B cell (primary cell): Measurements from ENCODE around the gene SC5D. TPM values are rescaled to one million over a fixed set of nuclear protein-coding genes. Genes with fewer than 3 reads are reported as not detected.

Experiments used
- ATAC-seq: fragments of 200-7000 bp; cut with Tn5 transposase; one replicate; pipeline ENCODE4 v1.10.0; 2021; ENCODE audit warnings: low read depth, mild to moderate bottlenecking, moderate number of reproducible peaks, moderate library complexity
- CTCF ChIA-PET: fragments of 350-600 bp; sonication (Branson Sonifier 250); formaldehyde crosslinking; loops from one replicate; lab custom pipeline; 2021; ENCODE audit warnings: antibody characterized with exemption, inconsistent platforms; lab: Charles Lee
- POLR2A ChIA-PET: fragments of 350-600 bp; sonication (Branson Sonifier 250); formaldehyde crosslinking; loops from one replicate; lab custom pipeline; 2021; ENCODE audit warnings: antibody characterized with exemption; lab: Charles Lee
- DNase-seq: peaks from one replicate; pipeline ENCODE4 v3.0.0; 2013
- H2AFZ ChIP-seq: 2 replicates; pipeline ENCODE4 v1.6.1; 2012; ENCODE audit warnings: mild to moderate bottlenecking, low read depth, low read length; ENCODE audit not compliant: insufficient read depth, poor library complexity, severe bottlenecking
- H3K27ac ChIP-seq, 2 donors: 1 replicate in 1 of 2; 2 replicates in 1 of 2; pipeline ENCODE4 v1.5.1; 2012 to 2013; ENCODE audit warnings: low read length in 2 of 2, mild to moderate bottlenecking in 2 of 2, moderate library complexity in 1 of 2
- H3K27me3 ChIP-seq, 4 experiments: fragments of 200-600 bp in 1 of 4; sonication (generic) in 1 of 4; replicated peaks in 1 of 4; 1 replicate in 2 of 4; 2 replicates in 2 of 4; pipeline versions ENCODE4 v1.6.1 to v1.7.0; 2013 to 2016; ENCODE audit warnings: low read length in 3 of 4, mild to moderate bottlenecking in 2 of 4, mixed read lengths in 1 of 4, moderate library complexity in 1 of 4; ENCODE audit not compliant: insufficient read depth in 4 of 4, control insufficient read depth in 3 of 4; ENCODE audit errors: control extremely low read depth in 1 of 4
- H3K36me3 ChIP-seq, 2 experiments: replicated peaks in 1 of 2; 1 replicate in 1 of 2; 2 replicates in 1 of 2; pipeline versions ENCODE4 v1.6.1 to v1.7.1; 2013; ENCODE audit warnings: low read length in 1 of 2; ENCODE audit not compliant: insufficient read depth in 2 of 2, control insufficient read depth in 1 of 2; ENCODE audit errors: control extremely low read depth in 1 of 2, extremely low read depth in 1 of 2
- H3K4me1 ChIP-seq, 2 donors: fragments of 200-600 bp in 1 of 2; sonication (generic) in 1 of 2; 1 replicate in 1 of 2; 2 replicates in 1 of 2; pipeline versions ENCODE4 v1.5.1 to v1.6.1; 2013 to 2017; ENCODE audit warnings: low read length in 2 of 2; ENCODE audit not compliant: control insufficient read depth in 2 of 2, insufficient read depth in 2 of 2
- H3K4me2 ChIP-seq: replicated peaks from 2 replicates; pipeline ENCODE3; 2012; ENCODE audit warnings: mild to moderate bottlenecking, low read depth, low read length; ENCODE audit not compliant: poor library complexity, severe bottlenecking
- H3K4me3 ChIP-seq, 5 experiments: fragments of 200-600 bp in 1 of 5; sonication (generic) in 1 of 5; 1 replicate in 3 of 5; 2 replicates in 2 of 5; pipeline versions ENCODE4 v1.5.1 to v1.7.0; 2011 to 2016; ENCODE audit warnings: low read length in 4 of 5, mild to moderate bottlenecking in 4 of 5, low read depth in 2 of 5, control low read depth in 1 of 5, moderate library complexity in 1 of 5; ENCODE audit not compliant: insufficient read depth in 1 of 5; ENCODE audit errors: control extremely low read depth in 1 of 5, extremely low read depth in 1 of 5
- H3K79me2 ChIP-seq: fragments of 200-600 bp; sonication (generic); one replicate; pipeline ENCODE4 v1.6.0; 2016; ENCODE audit warnings: low read length; ENCODE audit not compliant: control insufficient read depth, insufficient read depth
- H3K9ac ChIP-seq: fragments of 200-600 bp; sonication (generic); 2 replicates; pipeline ENCODE4 v1.6.1; 2017; ENCODE audit warnings: mild to moderate bottlenecking, low read length, moderate library complexity
- H3K9me3 ChIP-seq, 3 donors: one replicate each; pipeline versions ENCODE4 v1.6.1 to v1.7.1; 2013; ENCODE audit warnings: low read length in 2 of 3; ENCODE audit not compliant: control insufficient read depth in 2 of 3, insufficient read depth in 1 of 3; ENCODE audit errors: control extremely low read depth in 1 of 3
- H4K20me1 ChIP-seq: 2 replicates; pipeline ENCODE4 v1.6.0; 2012; ENCODE audit warnings: mild to moderate bottlenecking, low read length; ENCODE audit not compliant: insufficient read depth, control insufficient read depth, poor library complexity, severe bottlenecking
- H3K27ac Mint-ChIP-seq: one replicate; pipeline ENCODE4 v1.8.0; 2021; ENCODE audit warnings: mixed read lengths
- H3K27me3 Mint-ChIP-seq: one replicate; pipeline ENCODE4 v1.8.0; 2021; ENCODE audit warnings: mixed read lengths
- H3K4me1 Mint-ChIP-seq: one replicate; pipeline ENCODE4 v1.8.0; 2021; ENCODE audit warnings: mixed read lengths
- H3K4me3 Mint-ChIP-seq: one replicate; pipeline ENCODE4 v1.8.0; 2021; ENCODE audit warnings: mixed read lengths
- H3K9me3 Mint-ChIP-seq: one replicate; pipeline ENCODE4 v1.8.0; 2022; ENCODE audit warnings: mixed read lengths; ENCODE audit not compliant: insufficient read depth
- CTCF ChIP-seq: fragments of 200-600 bp; IDR thresholded peaks from one replicate; pipeline ENCODE4 v1.8.0; 2022; ENCODE audit warnings: antibody characterized with exemption, mild to moderate bottlenecking
- EZH2 ChIP-seq: IDR thresholded peaks from 2 replicates; pipeline ENCODE4 v1.6.1; 2012; ENCODE audit warnings: borderline replicate concordance, low read depth, mild to moderate bottlenecking, moderate library complexity, low read length; ENCODE audit not compliant: insufficient read depth, poor library complexity, severe bottlenecking
- WGBS: methylation state at CpG from one replicate; pipeline ENCODE4 v1.1.5; 2013; ENCODE audit warnings: missing lambda C conversion rate; ENCODE audit not compliant: insufficient coverage; 5-methylcytosine and 5-hydroxymethylcytosine counted together
- intact Hi-C: fragments of 100-400 bp; cut with micrococcal nuclease; formaldehyde crosslinking; loops from one replicate; pipeline ENCODE4 v1.10.0; 2022
- polyA plus RNA-seq: library from polyadenylated mRNA; depleted of rRNA; stranded (reverse); fragments of >200 nt; gene quantifications from 2 replicates; pipeline ENCODE4 v1.2.3, GENCODE V29; 2012
- total RNA-seq, 2 donors: library from RNA; stranded (reverse); fragments of 120-200 nt in 1 of 2; gene quantifications; 1 replicate in 1 of 2; 2 replicates in 1 of 2; pipeline versions ENCODE4 v1.2.3 to v1.2.4, GENCODE V29; 2013 to 2022

Gene SC5D
- total and polyA plus RNA-seq, 2 donors (not counting 1 experiment from before 2014, with no cell fraction given): 15.2 to 54.8 TPM

GRCh38 chr11:121312483-121312882 lies 19.9 kb downstream of the SC5D start:
- CTCF ChIA-PET: interaction anchor here (0.5 to 1.3 kb wide), 2 partner anchors 86 to 279 kb away, joined by 3 to 9 read pairs; no protein-coding TSS in a partner anchor
- H2AFZ ChIP-seq: no peak overlapping the region
- intact Hi-C loops: no loop called here

More at GRCh38 chr11:121312483-121312882, 19.9 kb downstream of the SC5D start:
- H3K9me3 Mint-ChIP-seq: no peaks in the 10 kb centered on the region
- peaks cover 3 to 6% of the 10 kb centered on the region in 2 experiments for H3K36me3 ChIP-seq
- no peaks in the 10 kb centered on the region for H4K20me1 ChIP-seq
- DNase-seq: no peak
- no CpG with 5 or more reads among the region's 2 CpGs for WGBS
- no peak overlapping the region for H3K4me3 ChIP-seq
- TF ChIP-seq EZH2 (no peak), CTCF (no peak)
- H3K9ac ChIP-seq: no peak overlapping the region
- H3K4me1 ChIP-seq: peaks cover 26 to 37% of the 10 kb centered on the region in 2 donors
- ATAC-seq: no peak
- no peaks in the 10 kb centered on the region for H3K79me2 ChIP-seq
- no peaks in the 10 kb centered on the region for H3K27me3 Mint-ChIP-seq
- H3K9me3 ChIP-seq: peaks cover 0 to 1% (median 0%) of the 10 kb centered on the region in 3 donors
- peak overlapping the region; percentile 20 for H3K4me2 ChIP-seq
- no peaks in the 10 kb centered on the region for H3K27me3 ChIP-seq
- H3K4me3 Mint-ChIP-seq: peak overlapping the region; percentile 48
- POLR2A ChIA-PET: interaction anchor here (1.2 kb wide), 1 partner anchor 23 kb away, joined by 3 read pairs; no protein-coding TSS in a partner anchor
- H3K27ac ChIP-seq: no peak overlapping the region
- H3K4me1 Mint-ChIP-seq: peaks cover 32% of the 10 kb centered on the region
- no peak overlapping the region for H3K27ac Mint-ChIP-seq
